ENCODE data around the gene SLC7A11.
A peak's percentile ranks its signal among the peaks of the same experiment; 100 is the strongest.

Gene SLC7A11

DNA sequence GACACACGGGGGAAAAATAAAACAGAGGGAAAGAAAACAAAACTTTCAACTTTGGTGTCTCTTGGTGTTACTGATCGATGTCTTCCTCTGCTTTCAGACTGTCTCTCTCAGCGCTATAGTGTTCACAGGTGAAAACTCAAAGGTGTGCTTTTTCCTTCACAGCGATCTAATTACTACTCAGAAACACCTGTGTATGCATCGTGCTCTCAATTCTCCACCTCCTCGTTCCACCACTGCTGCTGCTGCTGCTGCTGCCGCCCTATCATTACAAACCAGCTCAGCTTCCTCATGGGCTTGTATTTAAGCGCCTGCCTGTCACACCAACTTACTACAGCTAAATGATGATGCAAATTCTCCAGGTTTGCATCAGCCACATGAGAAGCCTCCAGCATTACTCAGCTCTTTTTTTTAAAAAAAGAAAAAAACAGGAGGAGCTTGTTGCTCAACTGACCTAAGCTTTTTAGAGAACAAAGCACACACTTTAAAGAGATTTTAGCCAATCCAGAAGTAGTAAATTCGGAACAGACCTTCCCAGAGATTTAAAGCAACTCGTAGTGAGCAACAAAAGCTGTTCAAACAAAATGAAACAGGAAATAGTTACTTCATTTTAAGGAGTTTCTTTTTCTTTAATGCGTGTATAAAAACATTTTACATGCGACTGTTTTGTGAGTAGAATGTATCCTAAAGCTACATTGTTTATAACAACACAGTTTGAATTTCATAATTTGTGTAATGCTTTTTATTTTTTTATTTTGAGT lies at the start of gene SLC7A11:
SLC7A11 (minus strand) TSS at position 274 of the 758 bp plus-strand sequence. CDS start 280 bp downstream, outside the sequence.
- peak; percentile 5 for DNase-seq (ENCODE audit: low read depth)

DNA sequence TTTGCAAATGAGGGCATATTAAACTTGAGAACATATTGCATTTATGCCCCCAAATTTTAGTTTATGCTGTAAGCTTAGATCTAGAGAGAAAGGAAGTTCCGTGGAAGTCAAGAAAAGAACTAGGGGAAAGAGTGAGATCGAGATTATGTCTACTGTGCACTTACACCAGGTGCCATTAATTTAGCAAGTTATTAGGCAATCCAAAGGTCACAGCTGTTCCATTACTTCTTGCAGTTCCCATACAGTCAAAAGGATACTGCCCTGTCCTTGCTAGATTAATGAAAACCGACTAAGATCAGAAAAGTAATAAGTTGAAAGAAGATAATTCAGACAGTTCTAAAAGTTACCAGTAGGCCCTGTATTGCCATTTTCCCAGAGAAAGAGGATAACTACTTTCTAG lies 49.3 kb upstream of the SLC7A11 start:
- DNase-seq (ENCODE audit: low read depth): no peak

DNA sequence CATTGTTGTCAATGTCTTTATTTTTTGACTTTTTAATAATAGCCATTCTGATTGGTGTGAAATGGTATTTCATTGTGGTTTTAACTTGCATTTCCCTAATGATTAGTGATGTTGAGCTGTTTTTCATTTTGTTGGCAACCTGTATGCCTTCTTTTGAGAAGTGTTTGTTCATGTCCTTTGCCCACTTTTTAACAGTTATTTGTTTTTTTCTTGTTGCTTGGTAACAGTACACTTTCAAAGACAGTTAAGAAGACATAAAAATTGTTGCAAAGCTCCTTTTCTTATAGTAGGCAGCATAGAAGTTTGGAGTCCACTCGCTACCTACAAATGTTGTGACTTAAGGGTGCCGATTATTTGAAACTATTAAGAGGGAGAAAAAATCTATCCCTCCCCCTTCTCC lies 48.7 kb upstream of the SLC7A11 start:
- no peak for DNase-seq (ENCODE audit: low read depth)

DNA sequence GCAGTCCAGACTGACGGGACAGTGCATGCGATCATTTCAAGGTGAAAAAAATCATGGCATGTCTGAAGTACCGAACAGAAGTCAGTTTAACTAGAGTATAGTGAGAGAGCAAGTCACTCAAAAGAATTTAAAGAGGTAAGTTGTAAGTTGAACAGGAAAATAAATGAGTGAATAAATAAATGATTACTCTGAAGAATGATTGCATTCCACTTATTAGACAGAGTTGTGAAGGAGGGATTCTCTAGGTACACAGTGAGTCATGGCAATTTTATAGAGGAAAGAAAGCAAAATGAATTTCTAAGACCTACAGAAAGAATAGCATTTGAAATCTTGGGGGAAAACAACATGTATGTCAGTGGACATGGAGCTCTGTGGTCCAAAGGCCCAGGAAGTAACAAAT lies 37.1 kb upstream of the SLC7A11 start:
- DNase-seq (ENCODE audit: low read depth): no peak

DNA sequence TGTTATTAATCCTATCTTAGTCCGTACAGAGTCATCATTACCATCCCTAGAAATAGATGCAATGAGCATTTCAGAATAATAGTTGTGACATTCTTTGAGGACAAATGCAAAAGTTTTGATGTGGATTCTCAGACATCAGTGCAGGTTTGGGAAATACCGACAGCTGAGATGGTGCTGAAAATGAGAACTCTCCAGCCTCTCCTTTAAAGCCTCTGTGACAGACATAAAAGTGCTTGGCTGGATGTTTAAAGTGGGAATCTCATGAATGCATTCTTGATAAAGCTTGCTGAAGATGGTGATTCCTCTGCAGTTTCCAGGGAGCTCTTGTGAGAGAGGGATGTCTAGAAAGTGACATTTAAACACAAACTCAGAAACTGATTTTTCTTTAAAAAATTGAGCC lies 35.0 kb upstream of the SLC7A11 start:
- DNase-seq (ENCODE audit: low read depth): no peak

DNA sequence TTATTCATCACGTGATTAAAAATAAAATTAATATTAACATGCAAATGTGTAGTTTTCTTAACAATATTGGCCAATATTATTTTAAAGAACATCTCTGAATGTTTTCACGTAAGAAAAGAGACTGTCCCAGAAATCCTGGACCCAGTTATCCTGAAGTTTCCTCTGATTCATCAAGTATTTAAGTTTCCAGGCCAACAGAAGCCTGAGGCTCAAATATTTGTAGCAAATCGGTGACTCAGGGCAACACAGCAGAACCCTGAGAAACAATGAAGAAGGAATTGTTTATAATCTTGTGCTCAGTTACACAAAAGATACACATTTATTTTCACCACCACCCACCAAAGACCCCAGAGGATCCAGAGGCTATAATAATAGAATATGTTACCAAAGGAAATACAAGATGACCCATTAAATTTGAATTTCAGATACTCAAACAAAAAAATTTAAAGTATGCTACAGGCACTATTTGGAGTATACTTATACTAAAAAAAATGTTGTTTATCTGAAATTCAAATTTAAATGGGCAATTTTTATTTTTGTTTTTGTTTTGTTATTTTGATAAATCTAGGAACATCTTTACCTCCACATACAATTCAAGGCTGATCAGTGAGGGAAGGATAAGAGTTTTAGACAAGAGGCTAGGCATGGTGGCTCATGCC lies 33.9 kb upstream of the SLC7A11 start:
- DNase-seq (ENCODE audit: low read depth): no peak

DNA sequence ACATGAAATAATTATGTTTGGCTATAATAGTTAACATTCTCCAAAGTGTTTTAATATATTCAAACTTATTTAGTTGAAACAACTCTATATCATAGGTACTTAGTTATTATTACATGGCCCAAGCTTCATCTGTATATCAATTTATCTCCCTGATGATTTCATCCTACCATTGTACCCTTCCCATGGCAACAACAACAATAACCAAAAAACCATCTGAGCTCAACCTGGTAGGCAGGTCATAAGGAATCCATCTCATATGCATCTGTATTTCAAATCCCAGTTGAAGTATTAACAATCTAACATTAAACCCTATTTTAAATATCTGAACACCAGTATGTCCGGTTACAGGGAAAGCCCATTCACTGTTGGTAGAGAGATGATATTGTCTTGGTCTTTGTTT lies 33.1 kb upstream of the SLC7A11 start:
- no peak for DNase-seq (ENCODE audit: low read depth)

DNA sequence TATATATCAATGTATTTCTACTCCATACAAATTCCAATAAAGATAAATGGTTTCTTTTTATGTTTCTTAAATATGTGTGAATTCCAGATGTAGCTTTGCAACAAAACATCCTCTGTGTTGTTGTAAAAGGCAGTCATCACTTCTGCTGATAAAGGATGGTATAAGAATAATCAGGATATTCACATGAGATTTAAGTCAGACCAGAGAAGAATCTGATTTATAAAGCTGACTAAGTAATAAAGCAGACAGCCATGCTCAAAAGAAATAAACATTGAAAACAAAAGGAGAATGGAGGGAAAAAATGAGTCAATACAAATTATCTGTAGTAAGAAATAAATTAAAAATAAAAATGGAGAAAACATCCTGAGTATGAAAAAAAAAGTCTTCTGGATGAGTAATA lies 27.0 kb upstream of the SLC7A11 start:
- DNase-seq (ENCODE audit: low read depth): no peak

DNA sequence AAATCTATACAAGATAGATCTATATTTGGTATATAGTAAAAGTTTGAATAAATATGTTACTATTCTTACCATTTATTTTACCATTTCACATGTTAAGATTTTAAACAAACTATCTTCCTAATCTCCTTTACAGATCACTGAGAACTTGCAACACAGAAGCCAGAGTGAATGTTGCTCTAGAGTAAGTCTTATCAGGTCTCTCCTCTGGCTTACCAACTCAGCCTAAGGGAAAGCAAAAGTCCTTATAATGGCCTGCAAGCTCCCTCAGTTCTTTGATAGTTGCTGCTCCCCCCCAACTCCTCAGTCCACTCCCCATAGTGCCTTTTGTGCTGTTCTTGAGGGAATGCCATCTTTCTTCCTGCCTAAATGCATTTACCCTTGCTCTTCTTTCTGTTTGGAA lies 25.7 kb upstream of the SLC7A11 start:
- no peak for DNase-seq (ENCODE audit: low read depth)

DNA sequence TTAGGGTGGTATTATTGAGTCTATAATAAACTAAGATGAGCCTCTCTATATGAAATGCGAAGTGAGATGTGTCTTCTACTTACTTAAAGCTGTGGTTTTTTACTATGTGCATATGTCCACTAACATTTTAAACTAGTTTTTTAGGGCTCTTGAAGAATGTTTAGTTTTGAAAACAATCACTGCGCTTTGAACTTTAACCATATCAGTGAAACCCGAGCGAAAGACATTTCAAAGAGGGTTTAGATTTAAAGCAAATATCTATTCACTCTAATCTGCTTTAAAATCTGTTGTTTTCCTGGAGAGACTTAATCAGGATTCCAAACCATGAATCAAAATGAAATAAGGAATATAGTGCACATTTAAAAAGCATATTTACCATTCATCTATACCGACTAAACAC lies 24.8 kb upstream of the SLC7A11 start:
- no peak for DNase-seq (ENCODE audit: low read depth)

DNA sequence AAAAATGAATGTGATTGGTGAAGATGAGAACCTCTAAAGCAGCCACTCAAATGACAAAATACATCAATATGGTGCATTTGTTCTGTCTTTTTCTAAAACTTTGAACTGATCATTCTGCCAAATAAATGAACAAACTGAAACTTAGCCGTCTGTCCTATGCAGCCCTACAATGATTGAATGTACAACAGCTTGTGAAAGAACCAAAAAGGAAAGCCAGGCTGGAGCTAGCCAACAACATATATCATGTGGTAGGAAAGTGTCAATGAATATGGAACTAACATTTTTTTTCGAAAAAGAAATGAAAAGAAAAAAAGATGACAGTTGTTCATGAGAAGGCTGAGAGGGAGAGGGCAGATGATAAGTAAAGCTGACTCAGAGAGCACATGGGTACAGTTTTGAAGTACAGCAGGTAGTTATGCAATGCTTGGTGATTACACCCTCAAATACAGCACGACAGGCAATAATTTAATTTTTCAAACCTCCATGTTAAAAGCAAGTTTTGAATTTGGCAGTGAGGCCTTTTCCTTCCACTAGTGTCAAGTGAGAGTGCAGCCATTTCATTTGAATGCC lies 21.2 kb upstream of the SLC7A11 start:
- no peak for DNase-seq (ENCODE audit: low read depth)

DNA sequence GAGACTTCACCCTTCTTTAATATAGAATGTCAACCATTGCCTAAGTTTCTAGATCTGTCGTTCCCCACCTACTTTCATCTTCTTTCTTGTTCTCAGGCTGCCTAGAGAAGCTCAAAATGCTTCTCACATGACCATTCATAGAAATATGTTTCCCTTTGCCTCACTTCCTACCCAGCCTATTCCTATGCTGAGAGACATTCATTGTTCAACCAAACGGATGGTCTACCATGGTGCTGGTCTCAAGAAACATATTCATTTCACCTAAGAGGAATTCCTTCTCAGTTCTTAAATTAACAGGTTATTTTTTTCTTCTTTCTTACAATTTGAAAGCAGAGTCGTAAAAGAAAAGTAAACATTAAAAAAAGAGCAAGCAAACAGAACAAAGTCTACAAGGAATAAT lies 20.3 kb upstream of the SLC7A11 start:
- no peak for DNase-seq (ENCODE audit: low read depth)

DNA sequence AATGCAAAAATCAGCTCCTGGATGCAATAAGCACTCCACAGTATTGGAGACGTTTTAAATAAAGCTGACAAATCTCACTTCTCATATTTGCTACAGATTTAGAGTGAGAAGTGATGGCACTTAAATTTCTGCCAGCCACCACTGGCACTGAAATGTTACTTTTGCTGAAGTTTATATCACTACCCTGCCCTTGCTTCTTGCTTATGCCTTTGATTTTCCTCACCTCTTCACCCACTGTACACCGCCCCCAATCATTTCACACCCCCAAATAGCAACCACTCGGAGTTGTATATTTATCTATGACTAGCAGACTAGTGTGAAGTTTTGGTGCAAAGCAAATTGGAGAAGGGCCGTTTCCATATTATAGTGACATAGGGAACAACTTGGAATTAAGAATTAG lies 19.9 kb upstream of the SLC7A11 start:
- DNase-seq (ENCODE audit: low read depth): no peak

DNA sequence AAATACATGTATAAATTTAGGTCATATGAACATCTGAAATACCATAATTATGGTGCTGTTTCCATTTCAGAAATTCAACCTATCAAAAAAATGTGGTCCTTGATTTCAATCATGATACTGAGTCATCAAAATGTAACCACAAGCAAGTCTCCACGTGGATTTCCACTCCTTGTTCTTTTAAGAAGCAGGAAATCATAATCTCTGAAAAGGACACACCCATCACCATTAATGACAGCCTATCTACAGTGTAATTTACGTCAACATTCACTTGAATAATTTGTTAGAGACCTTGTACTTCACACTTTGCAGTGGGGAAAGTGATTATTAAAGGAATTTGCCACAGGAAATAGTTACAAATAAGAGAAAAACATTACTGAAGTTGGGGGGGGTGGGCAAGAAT lies 17.7 kb upstream of the SLC7A11 start:
- DNase-seq (ENCODE audit: low read depth): no peak

DNA sequence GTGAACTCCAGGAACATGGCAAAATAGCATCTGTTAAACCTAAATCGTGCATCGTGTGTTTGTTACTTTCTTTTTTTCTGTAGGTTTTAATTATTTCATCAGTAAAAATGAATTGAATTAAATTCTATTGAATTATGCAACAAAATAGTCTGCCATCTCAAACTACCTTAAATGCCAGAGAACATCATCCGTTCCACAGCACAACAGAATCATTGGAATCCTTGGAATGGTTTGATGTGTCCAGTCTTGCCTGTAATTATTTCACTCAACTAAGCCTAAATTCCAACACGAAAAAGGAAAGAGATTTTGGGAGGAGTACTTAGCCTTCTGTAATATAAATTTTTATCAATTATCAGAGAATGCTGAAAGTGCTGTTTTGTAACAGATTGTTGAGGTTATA lies 17.1 kb upstream of the SLC7A11 start:
- DNase-seq (ENCODE audit: low read depth): no peak

DNA sequence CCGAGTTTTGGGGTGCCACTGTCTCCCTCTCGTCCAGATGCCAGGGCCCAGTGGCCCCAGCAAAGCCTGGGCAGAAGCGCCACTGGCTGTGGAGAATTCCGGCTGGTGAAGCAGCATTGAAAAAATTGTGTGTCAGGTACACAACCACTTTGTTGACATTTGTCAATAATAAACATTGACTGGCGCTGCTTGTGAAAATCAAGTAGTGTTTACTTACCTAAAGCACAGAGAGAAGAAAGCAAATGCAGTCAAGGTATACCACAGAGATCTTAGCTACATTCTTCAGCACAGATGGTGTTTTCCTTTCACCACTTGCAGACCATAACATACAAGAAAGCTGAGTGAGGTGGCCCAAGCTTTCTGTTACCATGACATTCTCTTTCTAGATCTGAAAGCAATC lies 14.5 kb upstream of the SLC7A11 start:
- no peak for DNase-seq (ENCODE audit: low read depth)

DNA sequence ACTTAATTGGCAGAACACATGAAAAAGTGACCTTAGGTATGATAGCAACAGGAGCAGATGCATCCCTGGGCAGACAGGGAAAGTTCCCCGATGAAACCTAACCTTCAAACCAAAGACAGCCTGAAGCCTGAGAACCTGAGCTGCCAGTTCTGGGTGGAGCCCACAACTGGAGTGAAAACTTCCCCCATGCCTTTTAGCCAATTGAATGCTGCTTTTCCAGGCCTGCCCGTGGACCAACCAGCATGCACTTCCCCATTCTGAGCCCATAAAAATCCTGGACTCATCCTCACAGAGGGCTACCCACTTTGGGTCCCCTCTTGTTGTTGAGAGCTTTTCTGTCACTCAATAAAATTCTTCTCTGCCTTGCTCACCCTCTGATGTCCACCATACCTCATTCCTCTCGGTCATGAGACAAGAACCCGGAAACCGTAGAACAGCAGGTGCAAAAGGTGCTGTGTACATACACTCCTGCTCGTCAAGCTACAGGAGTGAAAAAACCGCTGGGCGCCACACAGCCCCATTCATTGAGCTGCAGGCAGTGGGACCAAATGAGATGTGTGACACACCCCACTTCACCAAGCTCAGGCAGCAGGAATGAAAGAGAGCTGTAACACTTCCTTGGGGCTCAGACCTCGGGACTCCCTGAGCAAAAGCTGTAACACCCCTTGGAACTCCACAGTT lies 13.9 kb upstream of the SLC7A11 start:
- DNase-seq (ENCODE audit: low read depth): no peak

DNA sequence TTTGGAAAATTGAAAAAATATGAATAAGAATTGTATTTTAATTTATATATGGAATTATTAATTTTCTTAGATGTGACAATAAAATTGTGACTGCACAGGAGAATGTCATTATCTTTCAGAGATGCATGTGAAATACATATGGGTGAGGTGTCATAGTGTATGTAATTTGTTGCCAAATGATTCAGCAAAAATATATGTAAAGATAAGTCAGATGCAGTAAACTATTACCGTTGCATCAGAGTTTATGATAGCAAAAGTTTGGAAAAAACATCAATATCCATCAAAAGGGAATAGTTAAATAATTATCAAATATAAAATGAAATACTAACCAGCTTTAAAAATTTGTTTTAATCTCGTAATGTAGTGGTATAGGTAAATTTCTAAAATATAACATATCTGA lies 10.4 kb upstream of the SLC7A11 start:
- no peak for DNase-seq (ENCODE audit: low read depth)

DNA sequence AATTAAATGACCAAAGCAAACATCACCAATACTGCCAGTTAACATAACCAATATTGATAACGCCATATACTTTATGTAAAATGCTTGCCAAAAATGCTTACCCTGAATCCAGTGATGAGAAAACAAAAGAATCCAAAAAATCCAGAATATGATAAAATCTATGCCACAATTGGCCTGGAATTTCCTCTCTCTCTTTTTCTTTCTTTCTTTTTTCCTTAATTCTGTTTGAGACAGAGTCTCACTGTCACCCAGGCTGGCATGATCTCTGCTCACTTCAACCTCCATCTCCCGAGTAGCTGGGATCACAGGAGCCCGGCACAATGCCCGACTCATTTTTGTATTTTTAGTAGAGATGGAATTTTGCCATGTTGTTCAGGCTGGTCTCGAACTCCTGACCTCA lies 9.8 kb upstream of the SLC7A11 start:
- DNase-seq (ENCODE audit: low read depth): no peak

DNA sequence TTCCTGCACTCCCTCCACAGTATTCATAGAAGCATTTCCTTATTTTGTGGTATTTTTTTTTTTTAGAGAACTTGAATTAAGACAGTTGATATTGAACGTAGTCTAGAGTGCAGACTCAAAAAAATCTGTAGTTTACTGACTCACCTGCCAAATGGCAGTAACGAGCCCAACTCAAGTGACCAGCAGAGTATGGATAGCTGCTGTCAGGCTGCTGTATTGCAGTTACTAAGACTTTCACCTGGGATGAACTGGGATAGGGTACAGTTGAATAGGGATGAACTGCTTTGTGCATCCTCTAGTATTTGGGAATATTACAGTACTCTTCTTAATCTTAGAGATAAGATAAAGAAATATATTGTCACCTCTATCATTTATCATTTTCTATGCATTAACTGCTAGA lies 7.0 kb upstream of the SLC7A11 start:
- no peak for DNase-seq (ENCODE audit: low read depth)

DNA sequence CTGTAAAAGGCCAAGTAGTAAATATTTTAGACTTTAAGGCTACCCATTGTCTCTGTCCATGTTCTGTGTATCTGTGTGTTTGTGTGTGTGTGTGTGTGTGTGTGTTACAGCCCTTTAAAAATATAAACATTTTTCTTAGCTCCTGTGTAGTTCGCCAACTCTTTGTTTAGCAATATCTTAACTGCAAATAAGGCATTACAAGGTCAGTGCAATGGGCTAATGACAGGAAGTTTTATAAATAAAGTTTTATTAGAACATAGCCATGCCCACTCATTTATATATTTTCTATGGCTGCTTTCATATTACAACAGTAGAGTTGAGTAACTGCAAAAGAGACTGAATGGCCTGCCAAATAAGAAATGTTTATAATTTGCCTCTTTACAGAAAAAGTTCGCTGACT lies 5.9 kb upstream of the SLC7A11 start:
- DNase-seq (ENCODE audit: low read depth): no peak

DNA sequence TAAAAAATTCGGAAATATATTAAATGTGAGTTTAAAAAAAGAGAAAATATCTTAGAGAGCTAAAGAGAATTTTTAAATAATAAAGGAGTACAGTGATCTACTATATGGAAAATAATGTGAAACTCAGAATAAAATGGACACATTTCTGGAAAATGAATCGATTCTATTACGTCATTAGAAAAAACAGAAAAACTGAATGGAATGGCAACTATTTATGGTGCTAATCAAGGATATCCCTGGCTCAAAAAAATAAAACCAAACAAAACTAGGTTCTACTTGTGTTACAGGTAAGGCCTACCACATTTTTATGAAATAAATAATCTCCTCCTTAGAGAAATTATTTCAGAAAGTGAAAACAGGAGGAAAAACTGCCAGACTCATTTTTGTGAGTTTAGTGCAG lies 5.5 kb upstream of the SLC7A11 start:
- no peak for DNase-seq (ENCODE audit: low read depth)

DNA sequence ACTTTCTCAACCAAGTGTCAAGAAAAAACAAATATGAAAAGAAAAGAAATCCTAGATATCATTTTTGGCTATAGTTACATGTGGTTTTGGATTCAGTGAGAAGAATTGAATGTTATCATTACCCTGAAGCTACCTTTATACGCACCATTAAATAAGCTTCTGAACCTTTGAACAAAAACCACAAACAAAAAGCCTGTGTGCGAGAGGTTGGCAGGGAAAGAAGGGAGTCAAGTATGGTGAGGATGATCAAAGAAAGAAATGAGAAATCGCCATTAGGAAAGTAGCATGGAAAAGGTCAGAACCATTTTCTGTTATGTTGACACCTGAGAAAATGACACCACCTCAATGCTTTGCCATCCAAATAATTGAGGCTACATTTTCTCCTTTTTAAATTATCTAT lies 1.2 kb upstream of the SLC7A11 start:
- no peak for DNase-seq (ENCODE audit: low read depth)

Measured in activated T-cell treated with anti-CD3 and anti-CD28 coated beads for 24 hours (primary cell).